Hepatic stellate cell (primary cell): ENCODE data around the gene CHMP4A.
A peak's percentile ranks its signal among the peaks of the same experiment; 100 is the strongest.

ENCODE experiments used
- DNase-seq: peaks from one replicate; pipeline ENCODE4 v3.0.0; 2011; ENCODE audit warnings: low spot score

Gene CHMP4A, protein sequence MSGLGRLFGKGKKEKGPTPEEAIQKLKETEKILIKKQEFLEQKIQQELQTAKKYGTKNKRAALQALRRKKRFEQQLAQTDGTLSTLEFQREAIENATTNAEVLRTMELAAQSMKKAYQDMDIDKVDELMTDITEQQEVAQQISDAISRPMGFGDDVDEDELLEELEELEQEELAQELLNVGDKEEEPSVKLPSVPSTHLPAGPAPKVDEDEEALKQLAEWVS

DNA sequence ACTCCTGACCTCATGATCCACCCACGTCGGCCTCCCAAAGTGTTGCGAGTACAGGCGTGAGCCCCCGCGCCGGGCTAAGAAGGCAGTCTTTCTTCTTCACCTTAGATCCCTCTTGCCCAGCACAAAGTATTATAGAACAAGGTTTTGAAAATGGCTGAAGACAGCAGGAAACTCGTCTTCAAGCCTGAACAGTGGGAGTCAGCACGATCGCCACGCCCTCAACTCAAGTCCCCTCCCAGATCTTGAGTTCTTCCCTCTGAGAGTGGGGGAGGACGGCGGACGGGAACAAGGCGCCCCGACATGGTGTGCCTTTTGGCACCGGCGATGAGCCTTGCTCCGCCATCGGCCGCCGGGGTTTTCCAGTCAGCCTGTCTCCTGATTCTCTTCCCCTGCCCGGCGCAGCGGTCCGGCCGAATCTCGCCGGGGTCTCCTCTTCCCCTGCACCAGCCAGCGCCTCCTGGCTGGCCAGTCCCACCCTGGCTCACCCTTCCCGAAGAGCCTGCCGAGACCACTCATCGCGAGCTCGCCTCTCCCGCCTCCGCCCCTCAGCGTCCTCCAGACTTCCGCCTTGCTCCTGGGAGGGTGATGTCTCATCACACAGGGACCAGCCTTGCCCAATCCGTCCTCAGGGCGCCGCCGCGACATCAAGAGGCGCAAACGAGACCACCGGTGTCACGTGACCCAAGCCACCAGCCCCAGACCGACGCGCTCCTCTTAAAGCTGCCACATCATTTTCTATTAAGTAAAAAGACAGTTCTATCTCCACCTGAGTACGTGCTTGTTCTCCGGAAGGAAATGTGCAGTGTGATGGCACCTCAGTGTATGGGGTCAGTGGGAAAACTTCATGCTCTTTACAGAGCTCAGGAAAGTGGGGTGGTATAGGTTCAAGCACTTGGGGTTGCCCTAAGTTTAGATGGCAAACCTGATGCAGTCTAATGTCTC is at the start of gene CHMP4A:
CHMP4A (minus strand) TSS at position 565 of the 942 bp plus-strand sequence; CDS start at position 516, 49 bp downstream.
- DNase-seq, result peak; percentile 99

DNA sequence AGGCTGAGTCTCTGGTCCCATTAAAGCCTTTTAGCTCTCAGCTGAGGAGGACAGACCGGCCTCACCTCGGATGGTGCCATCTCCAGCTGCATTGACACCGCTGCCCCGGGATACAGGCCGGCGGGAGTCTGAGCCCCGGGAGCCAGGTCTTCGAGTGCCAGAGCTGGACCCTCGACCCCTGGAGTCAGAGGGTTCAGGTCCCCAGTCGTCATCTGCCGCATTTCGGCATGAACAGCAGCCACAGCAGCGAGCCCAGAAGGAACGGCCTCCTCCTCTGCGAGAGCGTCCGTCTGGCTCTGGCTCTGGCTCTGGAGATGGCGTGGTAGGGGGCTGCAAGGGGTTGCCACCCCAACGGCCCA is 48.7 kb upstream of the CHMP4A start:
- no peak for DNase-seq

DNA sequence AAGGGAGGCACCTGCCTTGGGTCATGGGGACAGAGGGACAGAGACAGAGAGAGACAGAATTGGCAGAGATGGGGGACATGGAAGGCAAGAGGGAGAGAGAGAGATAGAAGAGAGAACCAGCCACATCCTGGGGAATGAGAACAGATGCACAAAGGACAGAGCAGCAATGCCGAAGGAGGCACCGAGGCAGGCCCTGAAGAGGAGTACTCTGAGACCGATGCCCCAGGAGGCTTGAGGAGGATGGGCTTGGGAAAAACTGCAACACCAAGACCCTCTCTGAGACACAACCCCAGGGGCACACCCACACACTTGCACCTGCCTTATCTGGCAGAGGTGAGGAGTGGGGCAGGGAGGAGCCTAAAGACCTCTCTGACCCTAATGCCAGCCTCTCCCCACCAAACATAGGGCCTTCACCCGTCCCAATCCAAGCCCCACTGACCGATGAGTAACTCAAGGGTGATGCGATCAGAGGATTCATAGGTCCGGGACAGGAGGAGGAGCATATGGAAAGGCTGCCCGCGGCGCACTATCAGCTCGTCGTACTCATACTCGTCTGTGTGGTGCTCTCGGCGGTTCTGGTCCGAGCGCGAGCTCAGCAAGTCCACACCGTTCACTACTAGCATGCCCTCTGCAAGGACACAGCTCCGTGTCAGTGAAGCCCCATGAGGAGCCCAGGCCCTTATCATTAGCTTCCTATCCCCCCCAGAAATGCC is 48.1 kb upstream of the CHMP4A start:
- no peak for DNase-seq

DNA sequence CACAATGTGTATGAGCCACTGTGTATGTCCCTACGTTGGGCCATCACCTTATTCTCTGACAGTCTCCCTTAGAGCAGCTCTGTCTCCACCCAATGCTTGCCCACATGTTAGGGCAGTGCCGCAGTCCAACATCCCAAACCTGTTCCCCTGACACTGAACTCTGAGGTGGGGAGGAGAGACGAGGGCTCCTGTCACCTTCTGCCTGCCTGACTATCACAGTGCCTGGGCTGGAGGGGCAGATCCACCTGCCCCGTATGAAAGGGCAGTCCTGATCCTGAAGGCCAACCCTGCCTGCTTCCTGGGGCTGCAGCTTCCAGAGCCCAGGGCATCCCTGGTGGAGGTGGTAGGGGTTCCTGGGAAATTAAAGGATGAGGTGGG is 47.5 kb upstream of the CHMP4A start:
- no peak for DNase-seq

DNA sequence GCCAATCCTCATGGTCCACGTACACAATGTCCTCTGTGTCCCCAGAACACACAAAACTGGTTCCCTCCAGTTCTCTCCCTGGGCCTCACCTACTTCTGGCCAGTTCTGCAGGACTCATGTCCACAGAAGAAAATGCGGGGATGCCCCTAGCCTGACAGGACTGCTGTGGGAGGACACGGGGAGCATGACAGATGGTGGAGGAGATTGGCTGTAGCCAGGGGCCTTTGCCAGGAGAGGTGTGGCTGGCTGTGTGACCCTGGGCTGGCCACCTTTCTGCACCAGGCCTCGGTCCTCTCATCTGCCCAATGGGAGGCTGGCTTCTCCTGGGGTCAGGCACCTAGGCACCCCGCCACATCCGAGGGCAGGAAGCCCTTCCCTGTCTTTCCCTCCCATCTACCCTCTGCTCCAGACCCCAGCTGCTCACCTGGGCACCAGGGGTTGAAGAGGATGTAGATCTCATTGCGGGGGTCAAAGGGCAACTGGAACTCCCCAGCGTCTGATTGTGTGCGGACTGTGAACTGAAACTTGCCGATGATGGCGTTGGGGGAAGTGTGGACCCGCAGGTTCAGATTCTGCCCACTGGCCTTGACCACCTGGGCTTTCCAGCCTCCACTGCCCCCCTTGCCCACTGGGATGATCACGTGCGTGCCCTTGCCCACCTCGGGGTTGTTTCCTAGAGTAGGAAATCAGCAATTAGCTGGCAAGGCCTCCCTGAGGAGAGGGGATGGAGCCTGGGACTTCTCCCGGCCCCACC is 46.9 kb upstream of the CHMP4A start:
- no peak for DNase-seq

DNA sequence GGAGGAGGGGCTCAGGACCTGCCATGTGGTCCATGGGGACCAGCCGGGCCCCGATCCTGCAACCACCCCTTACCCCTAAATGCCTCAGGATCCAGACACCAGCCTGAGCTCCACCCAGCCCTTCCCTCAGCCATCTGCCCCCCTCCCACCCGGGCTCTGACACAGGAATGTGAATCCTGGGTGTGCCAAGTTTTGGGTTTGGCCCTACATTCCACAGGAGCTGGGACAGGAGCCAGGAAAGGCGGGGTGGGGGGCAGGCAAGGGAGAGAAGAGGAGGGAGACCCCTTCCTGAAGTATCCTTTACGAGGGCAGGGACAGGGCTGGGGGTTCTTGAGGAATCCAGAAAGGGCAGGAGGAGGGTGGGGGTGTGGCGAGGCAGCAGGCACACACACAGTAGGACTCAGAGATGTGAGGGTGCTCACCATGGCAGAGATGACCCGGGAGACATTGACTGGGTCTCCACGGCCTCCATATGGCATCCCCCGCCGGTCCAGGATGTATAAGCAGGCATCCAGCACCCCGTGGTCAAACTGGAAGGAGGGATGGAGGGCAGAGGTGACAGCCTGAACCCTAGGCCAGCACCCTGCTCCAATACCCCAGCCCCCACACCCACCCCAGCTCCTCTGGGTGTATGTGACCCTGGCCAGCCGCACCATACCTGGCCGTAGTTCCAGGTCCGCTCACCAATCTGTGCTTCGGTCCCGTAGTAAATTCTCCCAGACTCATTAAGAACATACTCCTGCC is 46.2 kb upstream of the CHMP4A start:
- peak; percentile 80 for DNase-seq

DNA sequence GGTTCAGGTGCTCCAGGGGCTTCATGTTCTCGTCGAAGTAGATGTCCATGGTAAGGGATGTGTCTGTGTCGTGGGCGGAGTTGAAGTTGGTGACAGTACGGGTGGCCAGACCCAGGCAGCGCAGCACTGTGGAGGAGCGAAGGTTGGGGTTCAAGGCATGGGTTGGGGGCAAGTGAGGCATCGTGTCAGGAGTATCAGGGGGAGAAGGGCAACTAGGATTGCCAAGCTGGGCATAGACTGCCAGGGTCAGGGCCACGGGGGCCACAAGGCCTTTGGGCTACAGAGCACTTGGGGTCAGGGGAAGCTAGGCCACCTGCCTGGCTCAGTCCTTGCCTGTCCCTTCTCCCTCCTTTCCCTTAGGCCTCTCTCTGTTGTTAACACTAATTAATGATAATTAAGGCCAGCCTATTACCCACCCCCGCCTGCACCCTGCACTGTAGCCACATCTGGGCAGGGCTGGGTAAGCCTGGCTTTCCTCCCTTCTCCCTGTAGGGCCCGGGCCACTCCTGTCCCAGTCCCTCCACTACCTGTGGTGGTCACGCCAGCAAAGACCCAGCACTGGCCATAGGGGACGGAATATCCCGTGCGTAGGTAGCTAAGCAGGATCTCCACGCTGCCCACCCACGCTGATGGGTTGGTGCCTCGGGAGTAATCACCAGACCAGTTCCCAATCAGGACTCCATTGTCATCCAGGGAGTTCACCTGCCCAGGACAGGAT is 45.4 kb upstream of the CHMP4A start:
- DNase-seq, result no peak

DNA sequence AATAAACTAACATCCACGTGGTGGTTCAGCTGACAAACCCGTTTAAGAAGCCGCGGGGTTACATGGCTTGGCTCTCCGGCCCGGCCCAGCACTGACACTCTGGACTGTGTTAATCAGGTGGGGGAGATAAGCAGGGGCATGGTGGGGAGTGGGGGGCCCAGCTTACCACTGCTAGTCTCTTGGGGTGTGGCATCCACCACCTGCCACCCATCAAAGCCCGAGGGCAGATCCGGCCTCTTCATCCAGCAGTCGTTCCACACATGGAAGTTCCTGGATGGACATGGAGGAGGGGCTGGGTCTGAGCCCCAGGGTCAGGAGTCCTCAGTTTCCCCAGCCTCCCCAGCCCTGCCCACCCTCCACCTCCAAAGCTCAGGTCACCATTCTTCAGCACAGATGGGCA is 44.8 kb upstream of the CHMP4A start:
- DNase-seq, result no peak

DNA sequence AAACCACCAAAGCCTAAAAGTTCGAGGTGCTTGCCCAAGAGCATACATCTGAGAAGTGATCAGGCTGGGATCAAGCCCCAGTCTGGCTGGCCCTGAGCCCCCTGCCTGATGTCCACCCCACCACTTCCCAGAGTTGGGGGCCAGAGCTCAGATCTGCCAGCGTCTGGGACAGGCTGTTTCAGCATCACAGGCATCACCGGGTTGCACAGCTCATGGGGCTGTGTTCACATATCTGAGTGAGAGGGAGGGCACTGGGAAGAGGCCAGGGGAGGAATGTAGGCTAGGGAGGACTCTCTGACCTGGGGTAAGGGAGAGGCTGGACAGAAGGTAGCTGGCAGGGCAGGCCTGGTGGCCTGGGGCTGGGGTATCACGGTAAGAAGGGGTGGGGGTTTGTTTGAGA is 43.7 kb upstream of the CHMP4A start:
- DNase-seq, result peak; percentile 40

DNA sequence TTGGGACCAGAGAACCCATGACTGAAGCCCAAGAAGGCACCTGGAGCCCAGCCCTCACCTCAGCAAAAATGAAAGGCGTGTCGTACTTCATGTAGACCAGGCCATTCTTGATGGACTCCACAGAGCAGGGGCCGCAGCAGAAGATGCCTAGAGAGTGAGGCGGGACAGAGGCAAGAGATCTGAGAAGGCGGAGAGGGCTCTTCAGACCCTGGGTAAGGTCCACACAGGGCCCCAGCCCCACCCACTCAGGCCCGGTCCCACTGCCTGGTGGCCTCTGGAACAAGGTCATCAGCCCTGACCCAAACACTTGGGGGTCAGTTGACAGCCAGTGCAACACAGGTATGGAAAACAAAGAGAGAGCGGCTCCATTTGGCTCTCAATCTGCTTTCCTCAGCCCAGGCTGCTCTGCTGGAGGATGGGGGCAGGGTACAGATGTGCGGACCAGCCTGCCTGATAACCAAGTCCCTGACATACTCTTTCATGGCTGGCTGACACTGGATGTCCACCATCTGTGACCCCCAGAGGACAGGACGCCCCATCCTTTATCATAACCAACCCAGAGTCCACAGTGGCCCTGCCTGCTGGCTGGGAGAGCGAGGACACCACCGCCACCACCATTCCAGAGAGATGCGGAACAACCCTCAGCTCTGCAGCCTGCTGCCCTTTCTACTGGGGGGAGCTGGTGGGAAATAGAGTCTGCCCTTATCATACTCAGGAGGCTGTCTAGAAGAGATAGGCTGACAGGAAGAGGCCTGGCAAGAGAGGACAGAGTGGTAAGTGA is 42.8 kb upstream of the CHMP4A start:
- DNase-seq, result no peak

DNA sequence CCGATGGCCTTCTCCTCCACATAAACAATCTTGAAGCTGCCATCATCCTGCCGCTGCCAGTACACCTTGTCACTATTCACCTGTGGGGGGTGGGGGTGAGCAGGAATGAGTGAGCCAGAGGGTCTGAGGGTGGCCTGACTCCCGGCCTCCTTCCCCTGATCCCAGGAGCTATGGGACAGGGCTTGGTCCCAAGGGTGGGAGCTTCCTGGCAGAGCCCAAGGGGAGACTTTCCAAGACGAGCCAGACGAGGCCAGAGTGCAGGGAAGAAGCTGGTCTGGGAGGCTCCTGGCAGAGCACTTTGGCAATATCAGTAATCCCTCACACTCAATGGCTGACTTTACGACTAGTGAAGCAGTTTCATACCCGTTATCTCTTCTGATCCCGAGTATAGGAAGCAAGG is 42.1 kb upstream of the CHMP4A start:
- DNase-seq, result no peak

DNA sequence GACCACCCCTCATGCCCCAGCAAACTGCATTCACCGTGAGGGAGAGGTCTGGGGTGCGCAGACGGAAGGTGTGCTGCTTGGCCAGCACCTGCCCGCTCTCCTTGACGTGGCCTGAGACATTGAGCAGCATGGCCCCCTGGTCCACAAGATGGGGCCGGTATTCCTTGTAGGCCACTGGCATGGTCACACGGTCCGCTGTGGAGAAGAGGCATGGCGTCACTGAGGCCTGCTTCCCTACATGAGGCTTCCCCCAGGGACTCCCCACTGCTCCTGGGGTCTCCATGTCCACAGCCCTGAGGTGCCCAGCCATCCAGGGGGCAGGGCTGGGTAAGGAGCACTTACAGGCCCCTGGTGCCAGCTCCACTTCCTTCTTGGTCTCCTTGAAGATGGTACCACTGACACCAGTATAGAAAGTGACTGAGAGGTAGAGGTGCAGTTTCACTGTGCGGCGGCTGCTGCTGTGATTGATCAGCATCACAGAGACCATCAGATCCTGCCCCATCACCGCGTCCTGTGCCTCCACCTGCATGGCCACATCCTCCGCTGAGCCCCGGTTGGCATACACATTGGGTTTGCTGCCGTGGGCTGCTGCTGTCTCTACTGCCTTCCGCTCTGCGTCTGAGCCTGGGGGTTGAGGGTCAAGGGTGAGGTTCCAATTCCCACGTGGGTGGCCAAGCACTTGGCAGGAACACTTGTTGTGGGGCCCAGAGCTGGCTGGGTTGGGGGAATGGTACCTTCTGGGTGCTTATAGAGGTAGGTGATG is 41.5 kb upstream of the CHMP4A start:
- no peak for DNase-seq

DNA sequence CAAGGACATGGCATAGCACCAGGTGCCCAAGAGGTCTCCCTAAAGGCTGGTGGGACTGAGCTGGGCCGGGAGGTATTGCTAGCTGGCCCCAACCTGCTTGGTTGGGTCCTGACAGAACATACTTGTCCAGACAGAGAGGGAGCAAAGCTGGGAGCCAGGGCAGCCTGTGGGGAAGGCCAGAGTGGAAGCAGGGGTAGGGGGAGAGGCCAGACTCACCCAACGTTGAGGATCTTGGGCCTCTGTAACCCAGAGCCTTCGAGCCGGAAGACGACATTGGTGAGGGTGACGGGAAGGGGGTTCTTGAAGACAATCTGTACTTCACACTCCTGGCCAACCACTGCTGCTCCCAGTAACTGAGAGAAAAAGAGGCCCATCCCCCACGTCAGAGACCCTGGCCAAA is 40.6 kb upstream of the CHMP4A start:
- DNase-seq, result no peak

DNA sequence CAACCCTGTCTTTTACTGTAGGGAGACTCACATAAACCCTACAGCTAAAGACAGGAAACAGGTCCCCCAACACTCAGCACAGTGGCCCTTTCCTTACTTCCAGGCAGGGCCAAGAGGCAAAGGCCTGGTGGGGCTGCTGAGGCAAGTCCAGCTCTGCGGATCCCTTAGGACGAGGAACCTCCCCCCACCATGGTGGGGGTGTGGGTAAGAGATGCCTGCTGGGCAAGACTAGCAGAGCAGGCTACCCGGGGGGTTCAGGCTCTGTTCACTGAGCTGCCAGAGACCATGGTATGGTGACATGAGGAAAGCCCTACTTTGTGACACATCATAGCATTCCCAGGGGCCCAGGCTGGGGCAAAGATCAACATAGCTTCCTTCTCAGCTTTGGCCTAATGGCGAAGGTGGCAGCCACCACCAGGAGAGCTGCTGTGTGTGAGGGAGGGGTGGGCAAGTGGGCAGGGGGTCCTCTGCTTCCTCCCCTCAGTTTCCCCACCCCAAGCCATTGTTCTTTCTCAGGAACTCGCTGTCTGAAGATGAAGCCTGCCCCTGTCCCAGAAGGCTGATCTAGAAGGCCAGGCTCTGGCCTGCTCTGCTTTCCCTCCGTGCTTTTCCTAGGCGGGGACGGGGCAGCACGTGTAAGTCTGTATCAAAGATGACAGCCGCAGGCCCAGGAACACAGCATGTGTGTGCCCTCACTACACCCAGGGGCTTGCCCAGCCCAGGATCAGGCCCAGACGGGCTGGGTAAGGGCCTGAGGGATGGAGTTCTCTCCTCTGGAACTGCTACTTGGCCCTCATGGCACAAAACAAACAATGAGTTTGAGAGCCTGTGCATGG is 39.2 kb upstream of the CHMP4A start:
- DNase-seq, result no peak

DNA sequence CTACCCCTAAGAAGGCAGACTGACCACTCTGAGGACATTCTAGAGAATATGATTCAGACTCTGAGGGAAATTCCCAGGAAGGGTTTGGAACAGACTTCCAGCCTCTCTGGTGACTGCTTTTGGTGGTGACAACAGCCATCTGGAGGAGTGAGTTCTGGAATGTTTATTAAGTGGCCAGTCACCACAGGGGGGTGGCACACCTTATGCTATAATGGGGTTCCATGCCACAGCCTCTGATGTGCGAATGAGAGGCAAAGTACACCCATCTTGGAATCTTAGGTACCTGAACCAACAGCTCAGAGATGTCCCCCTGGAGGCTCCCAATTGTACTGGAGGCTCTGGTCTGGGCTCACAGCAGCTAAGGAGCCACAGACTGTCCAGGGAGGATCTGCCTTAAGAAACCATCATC is 38.6 kb upstream of the CHMP4A start:
- peak; percentile 79 for DNase-seq

DNA sequence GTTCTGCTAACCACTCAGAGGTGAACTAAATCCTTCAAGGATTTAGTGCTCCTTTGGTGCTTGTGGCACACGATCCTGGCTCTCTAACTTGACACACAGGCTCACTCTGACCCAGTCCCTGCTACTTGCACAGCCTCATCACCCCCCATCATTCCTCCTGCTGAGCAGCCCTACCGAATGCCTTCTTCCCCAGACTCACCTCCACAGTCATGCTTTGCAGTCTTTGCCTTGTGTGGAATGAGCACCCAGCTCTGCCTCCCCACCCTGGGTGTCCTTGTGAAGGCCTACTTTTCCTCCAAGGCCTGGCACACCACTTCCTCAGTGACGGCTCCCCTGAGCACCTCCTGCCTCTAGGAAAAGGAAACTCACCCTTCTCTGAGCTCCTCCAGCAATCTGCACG is 37.1 kb upstream of the CHMP4A start:
- no peak for DNase-seq

DNA sequence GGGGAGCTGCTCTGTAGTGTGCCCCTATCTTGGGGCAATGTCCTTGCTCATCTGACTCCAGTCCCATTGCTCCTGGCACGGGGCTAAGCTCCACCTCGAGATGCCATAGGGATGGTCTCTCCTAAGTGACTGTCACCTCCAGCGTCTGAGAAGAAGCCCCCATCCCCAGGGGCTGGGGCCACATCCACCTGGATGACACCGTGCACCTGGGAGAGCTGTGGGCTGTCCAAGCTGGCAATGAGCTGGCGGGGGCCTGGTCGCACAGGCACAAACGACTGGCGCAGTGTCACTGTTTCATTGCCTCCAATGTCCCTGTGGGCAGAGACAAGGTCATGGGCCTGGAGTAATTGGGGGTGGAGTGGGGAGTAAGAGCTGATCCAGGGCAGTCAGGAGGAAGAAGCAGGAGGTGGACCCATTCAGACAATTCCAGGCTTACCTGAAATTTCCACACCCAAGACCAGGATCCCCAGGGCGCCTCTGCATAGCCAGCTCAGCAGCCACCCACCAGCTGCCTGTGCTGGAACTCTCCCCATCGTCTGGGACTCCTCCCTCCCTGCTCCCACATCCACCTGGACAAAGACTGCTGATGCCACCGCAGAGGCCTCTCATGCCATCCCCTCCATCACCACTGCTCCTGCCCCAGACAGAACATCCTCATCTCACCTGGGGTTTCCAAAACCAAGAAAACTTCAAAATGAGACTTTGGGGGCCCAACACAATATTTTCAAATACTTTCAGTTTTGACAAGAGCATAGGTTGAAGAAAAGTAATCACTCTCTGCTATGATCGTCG is 36.1 kb upstream of the CHMP4A start:
- no peak for DNase-seq

DNA sequence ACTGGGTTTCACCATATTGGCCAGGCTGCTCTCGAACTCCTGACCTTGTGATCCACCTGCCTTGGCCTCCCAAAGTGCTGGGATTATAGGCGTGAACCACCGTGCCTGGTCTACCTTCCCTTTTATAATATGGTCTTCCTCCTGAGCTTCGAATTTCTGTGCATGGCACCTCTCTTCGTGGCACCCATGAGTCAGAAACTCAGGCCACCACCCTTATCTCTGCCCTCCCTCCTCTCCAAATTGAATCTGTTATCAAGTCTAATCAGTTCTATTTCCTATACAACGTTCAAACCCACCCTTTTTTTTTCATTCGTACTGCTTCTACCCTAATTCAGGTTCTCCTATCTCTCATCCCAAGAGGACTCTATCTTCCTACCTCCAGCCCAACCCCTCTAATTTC is 34.1 kb upstream of the CHMP4A start:
- no peak for DNase-seq
